Measurements from ENCODE around the gene LZTS2.

- TF ChIP-seq, protein P1, sequence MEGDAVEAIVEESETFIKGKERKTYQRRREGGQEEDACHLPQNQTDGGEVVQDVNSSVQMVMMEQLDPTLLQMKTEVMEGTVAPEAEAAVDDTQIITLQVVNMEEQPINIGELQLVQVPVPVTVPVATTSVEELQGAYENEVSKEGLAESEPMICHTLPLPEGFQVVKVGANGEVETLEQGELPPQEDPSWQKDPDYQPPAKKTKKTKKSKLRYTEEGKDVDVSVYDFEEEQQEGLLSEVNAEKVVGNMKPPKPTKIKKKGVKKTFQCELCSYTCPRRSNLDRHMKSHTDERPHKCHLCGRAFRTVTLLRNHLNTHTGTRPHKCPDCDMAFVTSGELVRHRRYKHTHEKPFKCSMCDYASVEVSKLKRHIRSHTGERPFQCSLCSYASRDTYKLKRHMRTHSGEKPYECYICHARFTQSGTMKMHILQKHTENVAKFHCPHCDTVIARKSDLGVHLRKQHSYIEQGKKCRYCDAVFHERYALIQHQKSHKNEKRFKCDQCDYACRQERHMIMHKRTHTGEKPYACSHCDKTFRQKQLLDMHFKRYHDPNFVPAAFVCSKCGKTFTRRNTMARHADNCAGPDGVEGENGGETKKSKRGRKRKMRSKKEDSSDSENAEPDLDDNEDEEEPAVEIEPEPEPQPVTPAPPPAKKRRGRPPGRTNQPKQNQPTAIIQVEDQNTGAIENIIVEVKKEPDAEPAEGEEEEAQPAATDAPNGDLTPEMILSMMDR (IDR thresholded peaks at IDR 0.05; ENCODE audit: poor library complexity): no peak
- TF ChIP-seq EZH2 (IDR thresholded peaks at IDR 0.05; ENCODE audit: borderline replicate concordance): no peak
Measured at GRCh38 chr10:100987685-100988049, 11.9 kb upstream of the LZTS2 start.

All from hepatocyte (in vitro differentiated cells).